Islet precursor cell (in vitro differentiated cells): ENCODE data around the gene TMUB1.
A peak's percentile ranks its signal among the peaks of the same experiment; 100 is the strongest.

ENCODE experiments used
- DNase-seq: peaks from one replicate; pipeline ENCODE4 v3.0.0-alpha.2; 2018

TMUB1 gene

GRCh38 chr7:151101621-151102396 is 18.5 kb upstream of the TMUB1 start:
- no peak for DNase-seq

- no peak for DNase-seq
These were observed 17.6 kb upstream of the TMUB1 start for GRCh38 chr7:151100921-151101320.

- DNase-seq: no peak
These were observed 16.4 kb upstream of the TMUB1 start for GRCh38 chr7:151099486-151100211.

- DNase-seq: no peak
These were observed 12.7 kb upstream of the TMUB1 start for GRCh38 chr7:151095828-151096475.

- DNase-seq: no peak
These were observed 12.0 kb upstream of the TMUB1 start for GRCh38 chr7:151095123-151095797.

- no peak for DNase-seq
These were observed 11.4 kb upstream of the TMUB1 start for GRCh38 chr7:151094675-151095074.

GRCh38 chr7:151093748-151094147 is 10.5 kb upstream of the TMUB1 start:
- DNase-seq: no peak

- DNase-seq: no peak
These were observed 8.7 kb upstream of the TMUB1 start for GRCh38 chr7:151091988-151092387.

GRCh38 chr7:151091431-151091830 is 8.1 kb upstream of the TMUB1 start:
- peak; percentile 80 for DNase-seq

GRCh38 chr7:151091003-151091402 is 7.7 kb upstream of the TMUB1 start:
- no peak for DNase-seq

GRCh38 chr7:151089893-151090730 is 6.8 kb upstream of the TMUB1 start:
- no peak for DNase-seq

- DNase-seq: peak; percentile 93
These were observed 5.8 kb upstream of the TMUB1 start for GRCh38 chr7:151088856-151089699.

GRCh38 chr7:151088019-151088855 is 4.9 kb upstream of the TMUB1 start:
- DNase-seq: no peak

- peak; percentile 70 for DNase-seq
These were observed 4.1 kb upstream of the TMUB1 start for GRCh38 chr7:151087245-151088018.

GRCh38 chr7:151086802-151087244 is 3.5 kb upstream of the TMUB1 start:
- no peak for DNase-seq

GRCh38 chr7:151085691-151086620 is 2.7 kb upstream of the TMUB1 start, which contains the start of gene AGAP3:
Gene AGAP3 (plus strand): TSS chr7:151086475. CDS start chr7:151086742, 267 bp downstream.
- DNase-seq: peak; percentile 93

- DNase-seq: no peak
These were observed 2.0 kb upstream of the TMUB1 start for GRCh38 chr7:151085329-151085690.

GRCh38 chr7:151083824-151084160 is 499 bp upstream of the TMUB1 start:
- no peak for DNase-seq
